GM19240 (cell line): ENCODE results near the gene ZHX3.

Source experiments
- DNase-seq: peaks from one replicate; pipeline ENCODE4 v3.0.0; 2011; ENCODE audit warnings: low spot score; ENCODE audit not compliant: insufficient read length

The ZHX3 gene

DNA sequence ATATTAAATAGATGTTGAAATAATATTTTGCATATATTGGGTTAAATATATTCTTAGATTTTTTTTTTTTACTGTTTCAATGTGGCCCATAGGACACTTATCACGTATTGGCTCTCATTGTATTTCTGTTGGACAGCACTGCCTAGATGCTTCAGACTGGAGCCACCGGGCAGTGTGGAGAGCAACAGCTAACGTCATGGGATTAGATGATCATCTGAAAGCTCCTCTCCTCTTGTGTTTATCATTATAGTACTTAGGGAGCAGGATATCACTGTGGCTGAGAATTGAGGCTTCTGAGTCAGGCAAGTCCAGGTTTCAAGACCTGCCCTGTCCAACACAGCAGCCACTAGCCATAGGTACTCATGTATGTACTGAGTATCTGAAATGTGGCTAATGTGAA lies 87.4 kb downstream of the ZHX3 start:
- DNase-seq = no peak

DNA sequence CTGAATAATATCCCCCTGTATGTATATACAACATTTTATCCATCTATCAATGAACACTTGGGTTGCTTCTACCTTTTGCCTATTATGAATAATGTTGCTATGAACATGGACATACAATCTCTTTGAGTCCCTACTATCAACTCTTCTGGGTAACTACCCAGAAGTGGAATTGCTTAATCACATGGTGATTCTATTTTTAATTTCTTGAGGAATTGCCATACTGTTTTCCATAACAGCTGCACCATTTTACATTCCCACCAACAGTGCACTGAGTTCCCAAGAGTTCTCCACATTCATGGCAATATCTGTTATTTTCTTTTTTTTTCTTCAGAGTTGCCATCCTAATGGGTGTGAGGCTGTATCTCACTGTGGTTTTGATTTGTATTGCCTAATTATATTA lies 88.3 kb downstream of the ZHX3 start:
- DNase-seq = no peak

GRCh38 chr20:41228858-41229257 lies 88.7 kb downstream of the ZHX3 start:
- no peak for DNase-seq

DNA sequence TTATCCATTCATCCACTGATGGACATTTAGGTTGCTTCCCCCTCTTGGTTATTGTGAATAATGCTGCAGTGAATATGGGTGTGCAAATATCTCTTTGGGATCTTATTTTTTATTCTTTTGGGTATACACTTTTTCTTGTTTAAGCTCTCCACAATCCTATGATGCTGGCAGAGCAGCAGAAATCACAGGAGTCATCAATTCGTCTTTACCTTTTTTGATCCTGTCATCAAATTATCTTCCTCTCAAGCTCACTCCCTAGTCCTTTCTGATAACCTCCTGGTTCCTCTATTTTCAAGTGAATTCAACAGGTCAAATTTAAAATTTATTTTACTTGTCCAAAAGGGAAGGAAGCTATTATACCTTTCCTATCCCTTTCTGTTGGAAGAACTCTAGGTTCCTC lies 91.1 kb downstream of the ZHX3 start:
- DNase-seq = no peak

- no peak for DNase-seq
These were observed 92.4 kb downstream of the ZHX3 start for GRCh38 chr20:41225091-41225490.

DNA sequence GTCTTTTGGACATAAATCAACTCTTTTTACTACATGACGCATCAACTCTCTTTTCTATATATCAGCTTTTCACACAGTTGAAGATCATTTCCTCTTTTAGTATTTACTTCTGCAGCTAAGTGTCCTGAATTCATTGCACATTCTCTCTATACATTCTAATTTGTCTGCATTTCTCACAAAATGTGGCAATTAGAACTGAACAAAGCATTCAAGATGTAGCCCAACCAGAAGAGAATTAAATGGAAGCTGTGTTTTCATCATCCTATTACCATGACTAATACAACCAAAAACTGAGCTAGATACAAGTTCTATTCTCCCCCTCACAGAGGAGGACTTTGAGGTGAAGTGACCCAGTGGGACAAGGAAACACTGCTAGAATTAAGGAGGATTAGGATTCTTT lies 93.2 kb downstream of the ZHX3 start:
- no peak for DNase-seq

GRCh38 chr20:41223112-41223511 lies 94.4 kb downstream of the ZHX3 start:
- DNase-seq = no peak

GRCh38 chr20:41222703-41223102 lies 94.8 kb downstream of the ZHX3 start:
- no peak for DNase-seq

GRCh38 chr20:41222296-41222695 lies 95.2 kb downstream of the ZHX3 start:
- DNase-seq = no peak

- DNase-seq = no peak
These were observed 95.8 kb downstream of the ZHX3 start for GRCh38 chr20:41221614-41222218.

DNA sequence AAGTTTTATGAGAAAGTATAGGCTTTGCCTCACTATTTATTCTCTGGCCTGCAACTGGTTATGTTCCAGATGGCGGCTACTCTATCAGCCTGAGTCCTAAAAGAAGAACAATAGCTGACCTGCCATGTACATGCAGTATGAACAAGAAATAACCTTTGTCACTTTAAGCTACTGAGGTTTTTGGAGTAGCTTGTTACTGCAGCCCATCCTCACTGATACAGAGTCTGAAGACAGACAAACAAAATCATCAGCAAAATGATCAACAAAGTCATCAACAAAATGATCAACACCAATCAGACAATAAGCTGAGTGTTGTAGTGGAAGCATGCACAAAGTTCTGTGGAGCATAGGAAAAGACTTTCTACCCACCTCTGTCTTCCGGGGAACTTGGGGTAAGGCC lies 97.7 kb downstream of the ZHX3 start:
- DNase-seq = no peak

GRCh38 chr20:41218466-41218865 lies 99.1 kb downstream of the ZHX3 start:
- DNase-seq = no peak

DNA sequence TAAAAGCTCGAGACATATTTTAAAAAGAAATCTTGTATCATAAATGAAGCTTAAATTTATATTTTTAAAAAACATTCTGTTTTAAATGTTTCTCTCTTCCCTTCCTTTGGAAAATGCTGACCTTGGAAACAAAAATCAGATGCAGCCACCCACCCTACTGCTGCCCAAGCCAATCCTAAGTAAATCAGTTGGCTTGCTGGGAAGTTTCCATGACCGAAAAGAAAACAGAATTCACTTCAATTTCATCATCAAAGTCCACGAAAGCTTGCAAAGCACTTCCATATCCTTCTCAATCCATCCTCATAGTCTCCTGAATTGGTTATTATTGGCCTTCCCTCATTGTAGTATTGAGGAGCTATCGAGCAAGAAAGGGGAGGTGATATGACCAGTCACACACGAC lies 100.1 kb downstream of the ZHX3 start:
- DNase-seq = no peak

DNA sequence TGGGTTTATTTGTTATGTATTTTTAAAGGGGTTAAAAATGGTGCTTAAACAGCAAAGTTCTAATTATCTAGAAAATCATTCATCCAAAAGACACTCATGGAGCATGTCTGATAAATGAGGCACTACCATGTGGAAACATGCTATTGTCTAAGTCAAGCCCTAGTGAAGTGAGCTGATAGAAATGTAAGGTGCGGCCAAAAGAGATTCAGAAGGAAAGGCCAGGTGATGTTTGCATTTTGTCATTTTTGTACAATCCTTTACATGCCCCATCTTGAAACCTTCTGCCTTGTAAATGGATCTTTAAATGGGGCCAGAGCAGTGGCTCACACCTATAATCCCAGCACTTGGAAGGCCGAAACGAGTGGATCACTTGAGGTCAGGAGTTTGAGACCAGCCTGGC lies 102.9 kb downstream of the ZHX3 start:
- no peak for DNase-seq

DNA sequence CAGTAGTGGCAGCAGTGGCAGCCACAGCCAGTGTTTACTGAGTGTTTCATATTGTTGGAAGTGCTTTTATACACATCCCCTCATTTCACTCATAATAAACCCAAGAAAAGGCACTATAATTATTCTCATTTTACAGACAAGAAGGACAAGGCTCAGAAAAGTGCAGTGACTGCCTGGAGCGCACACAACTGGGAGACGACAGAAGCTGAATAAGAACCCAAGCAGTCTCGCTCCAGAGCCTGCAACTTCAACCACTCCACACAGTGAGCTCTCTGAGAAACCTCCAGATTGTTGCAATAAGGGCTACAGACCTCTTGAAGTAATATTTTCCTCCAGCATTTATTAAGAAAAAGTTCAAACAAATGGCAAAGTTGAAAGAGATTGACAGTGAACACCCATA lies 103.3 kb downstream of the ZHX3 start:
- DNase-seq = no peak

- no peak for DNase-seq
These were observed 104.2 kb downstream of the ZHX3 start for GRCh38 chr20:41213150-41213820.

GRCh38 chr20:41205313-41205712 lies 112.2 kb downstream of the ZHX3 start:
- no peak for DNase-seq

DNA sequence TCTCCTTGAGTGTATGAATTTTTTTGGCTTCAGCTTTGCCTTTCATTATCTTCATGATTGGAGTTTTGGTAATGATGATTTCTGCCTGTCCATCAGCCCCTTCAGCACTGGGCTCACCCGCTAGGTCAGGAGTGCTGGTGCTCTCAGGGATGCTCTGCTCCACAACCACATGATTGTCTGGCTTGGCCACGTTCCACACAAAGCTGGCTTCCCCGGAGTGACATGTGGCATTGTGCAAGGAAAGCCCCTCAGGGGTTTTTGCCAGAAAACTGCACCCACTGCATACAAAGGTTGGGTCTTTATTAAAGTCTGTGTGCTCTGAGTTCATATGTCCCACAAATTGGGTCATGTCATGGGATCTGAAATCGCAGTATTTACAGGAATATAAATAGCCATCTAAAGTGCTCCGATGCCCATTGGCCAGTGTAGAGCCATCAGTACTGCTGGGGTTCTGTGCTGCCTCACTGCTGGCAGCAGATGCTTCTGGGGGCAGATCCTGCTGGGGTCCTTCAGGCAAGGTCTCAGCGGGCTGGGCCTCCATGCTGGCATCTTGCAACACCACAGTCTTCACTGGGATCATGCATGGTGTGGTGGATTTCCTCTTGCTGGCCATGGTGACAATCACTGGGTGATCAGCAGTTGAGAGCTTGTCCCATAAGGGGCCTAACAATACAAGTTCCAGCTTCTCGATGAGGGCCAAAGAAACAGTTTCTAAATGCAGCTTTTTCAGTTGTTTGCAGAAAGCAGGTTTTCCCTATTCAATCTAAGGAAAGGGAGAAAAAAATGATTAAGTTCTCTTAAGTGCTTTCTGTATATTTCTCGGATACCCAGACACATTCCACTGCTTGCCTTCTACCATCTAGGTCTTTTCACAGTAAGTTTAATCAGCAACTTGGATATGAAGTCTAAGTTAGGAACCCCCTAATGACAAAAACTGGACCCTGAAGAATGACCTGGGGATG lies 112.9 kb downstream of the ZHX3 start:
- DNase-seq = no peak

GRCh38 chr20:41203660-41204059 lies 113.9 kb downstream of the ZHX3 start:
- DNase-seq = no peak

DNA sequence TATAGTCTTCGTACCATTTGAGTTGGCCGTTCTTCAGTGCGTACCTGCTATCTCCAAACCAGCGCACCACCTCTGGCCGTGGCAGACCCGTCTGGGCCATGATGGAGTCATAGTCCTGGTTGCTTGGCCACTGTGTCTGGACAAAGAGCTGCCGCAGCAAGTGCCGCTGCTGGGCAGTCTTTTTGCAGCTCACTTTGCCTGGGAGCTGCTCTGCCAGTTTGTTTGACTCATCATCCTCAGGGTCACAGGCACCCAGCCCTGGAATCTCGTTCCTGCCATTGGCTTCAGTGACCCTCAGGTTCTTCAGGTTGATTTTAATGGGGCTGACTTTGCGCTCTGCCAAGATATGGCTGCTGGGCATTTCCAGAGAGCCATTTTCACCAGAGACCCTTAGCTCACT lies 115.1 kb downstream of the ZHX3 start:
- no peak for DNase-seq

DNA sequence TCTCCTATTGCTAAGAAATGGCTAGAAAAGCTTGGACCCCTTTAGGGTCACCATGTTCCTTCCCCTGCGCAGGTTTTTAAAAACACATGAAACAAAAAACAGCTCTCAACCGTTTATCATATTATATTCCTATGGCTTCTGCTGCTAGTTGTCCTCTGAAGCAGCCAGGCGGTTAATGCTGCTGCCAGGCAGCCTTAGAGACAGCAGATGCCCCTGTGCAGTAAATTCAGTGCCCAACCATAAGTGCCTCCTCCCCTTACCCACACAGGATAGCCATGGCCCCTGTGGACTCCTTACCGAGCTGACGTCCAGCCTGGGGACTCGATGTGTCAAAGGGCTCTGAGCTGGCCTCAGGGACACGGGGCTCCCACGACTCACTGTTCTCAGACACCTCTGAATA lies 115.8 kb downstream of the ZHX3 start:
- DNase-seq = no peak

DNA sequence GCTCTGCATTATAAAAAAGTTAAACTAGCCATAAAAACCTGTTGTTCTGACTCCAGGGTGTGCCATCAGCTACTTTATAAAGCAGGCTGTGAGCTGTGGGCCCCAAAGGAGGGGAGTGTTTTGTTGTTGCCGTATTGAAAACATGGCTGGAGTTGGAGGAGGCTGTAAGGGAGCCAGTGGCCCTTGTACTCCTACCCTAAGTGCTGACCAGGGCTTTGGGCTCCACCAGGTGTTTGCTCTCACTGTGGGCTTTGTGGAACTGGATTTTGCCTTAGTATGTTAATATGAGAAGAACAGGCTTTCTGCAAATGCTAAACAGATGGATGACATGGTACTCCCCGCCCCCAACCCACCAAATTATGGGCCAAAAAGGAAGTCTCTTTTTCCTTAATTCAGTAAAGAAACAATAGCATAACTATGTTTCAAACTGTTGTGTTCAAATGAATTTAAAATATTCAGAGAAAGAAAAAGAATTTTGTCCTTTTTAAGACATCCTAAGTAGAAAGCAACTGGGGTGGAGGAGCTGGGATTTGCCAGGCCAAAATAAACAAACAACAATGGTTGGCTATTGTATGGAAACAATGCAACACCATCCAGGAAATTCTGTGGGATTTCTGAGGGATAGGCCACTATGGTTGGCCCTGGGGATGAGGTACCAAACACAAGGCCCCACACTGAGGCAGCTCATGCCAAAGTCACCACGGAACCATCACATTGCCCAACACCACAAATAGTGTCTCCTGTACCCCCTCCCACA lies 116.9 kb downstream of the ZHX3 start:
- no peak for DNase-seq
